Neural cell (in vitro differentiated cells): ENCODE measurements around the gene MS4A18.
"Not testable (repeated sequence)": the region's sequence is repeated elsewhere in the genome, so short reads cannot be mapped to it uniquely, and the experiment has no call there.

Source experiments
- CTCF ChIP-seq: fragments of 450-650 bp; IDR thresholded peaks from 2 replicates; pipeline ENCODE4 v1.5.1; 2014; ENCODE audit warnings: antibody characterized with exemption, mild to moderate bottlenecking, moderate library complexity; ENCODE audit not compliant: poor library complexity, severe bottlenecking
- EP300 ChIP-seq: fragments of 450-650 bp; conservative IDR thresholded peaks from 2 replicates; pipeline ENCODE4 v1.6.1; 2014; ENCODE audit warnings: antibody characterized with exemption, mild to moderate bottlenecking, moderate library complexity; ENCODE audit not compliant: poor library complexity, severe bottlenecking
- EZH2 ChIP-seq: fragments of 200-600, 300-800 bp; shearing (Covaris generic), sonication (generic); IDR thresholded peaks from 2 replicates; pipeline ENCODE4 v1.6.1; 2014; ENCODE audit warnings: antibody characterized with exemption, low read length, borderline replicate concordance, mild to moderate bottlenecking; ENCODE audit not compliant: insufficient read depth, poor library complexity, severe bottlenecking
- POLR2AphosphoS5 ChIP-seq: IDR thresholded peaks from 2 replicates; pipeline ENCODE4 v1.6.1; 2012
- RAD21 ChIP-seq: fragments of 450-650 bp; conservative IDR thresholded peaks from 2 replicates; pipeline ENCODE4 v1.6.1; 2014; ENCODE audit warnings: antibody characterized with exemption, mild to moderate bottlenecking, moderate library complexity
- REST ChIP-seq: IDR thresholded peaks from 2 replicates; pipeline ENCODE4 v1.6.1; 2012; ENCODE audit warnings: borderline replicate concordance

GRCh38 chr11:60758671-60759070, 34.2 kb downstream of the MS4A18 start:
- TF ChIP-seq REST, CTCF, EZH2, EP300, RAD21, POLR2AphosphoS5: not testable (repeated sequence)
